ENCODE data around the gene PDCL3.

The PDCL3 gene

DNA sequence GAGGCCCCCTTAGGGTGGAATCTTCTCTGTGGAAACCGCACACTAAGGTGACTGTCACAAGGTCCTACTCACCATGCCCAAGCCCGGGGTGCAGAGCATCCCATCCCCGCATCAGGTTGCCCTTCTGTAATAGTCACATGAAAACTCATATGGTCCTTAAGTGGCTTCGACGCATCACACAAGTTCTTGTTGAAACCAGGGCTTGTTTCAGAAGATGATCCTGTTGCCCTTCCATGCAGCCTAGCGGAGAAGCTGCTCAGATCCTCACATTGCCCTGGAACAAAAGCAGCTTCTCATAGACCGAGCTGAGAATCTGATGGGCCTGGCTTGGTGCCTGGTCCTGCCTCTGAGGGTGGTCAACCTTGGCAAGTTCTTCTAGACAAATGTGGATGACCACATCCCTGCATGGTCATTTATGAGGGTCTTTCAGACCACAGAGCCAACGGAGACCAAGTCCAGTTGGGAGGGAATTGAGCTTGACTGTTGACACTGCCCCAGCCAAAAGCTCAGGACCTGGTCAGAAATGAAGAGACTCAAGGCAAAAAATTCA is 54.1 kb downstream of the PDCL3 start:
- Histone ChIP-seq H3K9ac (ENCODE audit: low read length) (no peak overlapping the region), H3K27me3 (ENCODE audit: insufficient read depth, low read length) (peaks cover 1% of the 10 kb centered on the region), H3K4me2 (ENCODE audit: low read length) (no peak overlapping the region), H3K4me1 (ENCODE audit: control insufficient read depth in 1 of 2, insufficient read depth in 2 of 2, low read length in 2 of 2) (no peaks in the 10 kb centered on the region), H3K79me2 (ENCODE audit: control insufficient read depth, insufficient read depth, low read length, poor library complexity) (no peaks in the 10 kb centered on the region), H3K27ac (ENCODE audit: low read depth, low read length) (no peak overlapping the region), H2AFZ (ENCODE audit: insufficient read depth, low read length, poor library complexity) (no peak overlapping the region), H3K14ac (ENCODE audit: low read length) (no peak overlapping the region), H4K12ac (ENCODE audit: low read depth, low read length) (no peak overlapping the region), H3K79me1 (ENCODE audit: low read length) (no peaks in the 10 kb centered on the region), H3K4me3 (ENCODE audit: low read depth, low read length) (no peak overlapping the region), H2BK12ac (ENCODE audit: low read length) (no peak overlapping the region), H4K91ac (ENCODE audit: low read depth, low read length) (no peak overlapping the region), H3K4ac (ENCODE audit: low read depth, low read length) (no peak overlapping the region), H2BK120ac (ENCODE audit: insufficient read depth, low read length, poor library complexity) (no peak overlapping the region), H3K9me3 (ENCODE audit: insufficient read depth, low read depth, low read length) (peaks cover 8% of the 10 kb centered on the region), H3K23ac (ENCODE audit: low read length) (no peak overlapping the region), H2AK5ac (ENCODE audit: low read length) (no peak overlapping the region), H4K8ac (ENCODE audit: low read depth, low read length) (no peak overlapping the region), H2BK5ac (ENCODE audit: low read depth, low read length, poor library complexity) (no peak overlapping the region), H3K18ac (ENCODE audit: low read length) (no peak overlapping the region), H3K36me3 (ENCODE audit: control insufficient read depth in 1 of 2, insufficient read depth in 2 of 2, low read length in 2 of 2) (no peaks in the 10 kb centered on the region)
- DNase-seq, result no peak
- WGBS (ENCODE audit: extremely low coverage, insufficient coverage, insufficient read length), result no CpG with 5 or more reads among the region's 8 CpGs

- Histone ChIP-seq H3K4me1 (ENCODE audit: control insufficient read depth in 1 of 2, insufficient read depth in 2 of 2, low read length in 2 of 2) (no peaks in the 10 kb centered on the region), H4K12ac (ENCODE audit: low read depth, low read length) (no peak overlapping the region), H3K4ac (ENCODE audit: low read depth, low read length) (no peak overlapping the region), H4K91ac (ENCODE audit: low read depth, low read length) (no peak overlapping the region), H3K18ac (ENCODE audit: low read length) (no peak overlapping the region), H3K4me2 (ENCODE audit: low read length) (no peak overlapping the region), H2BK12ac (ENCODE audit: low read length) (no peak overlapping the region), H3K27ac (ENCODE audit: low read depth, low read length) (no peak overlapping the region), H3K79me1 (ENCODE audit: low read length) (no peaks in the 10 kb centered on the region), H3K9me3 (ENCODE audit: insufficient read depth, low read depth, low read length) (peaks cover 10% of the 10 kb centered on the region), H3K27me3 (ENCODE audit: insufficient read depth, low read length) (peaks cover 1% of the 10 kb centered on the region), H3K36me3 (ENCODE audit: control insufficient read depth in 1 of 2, insufficient read depth in 2 of 2, low read length in 2 of 2) (no peaks in the 10 kb centered on the region), H3K4me3 (ENCODE audit: low read depth, low read length) (no peak overlapping the region), H2AK5ac (ENCODE audit: low read length) (no peak overlapping the region), H4K8ac (ENCODE audit: low read depth, low read length) (no peak overlapping the region), H3K14ac (ENCODE audit: low read length) (no peak overlapping the region), H2BK5ac (ENCODE audit: low read depth, low read length, poor library complexity) (no peak overlapping the region), H3K9ac (ENCODE audit: low read length) (no peak overlapping the region), H2AFZ (ENCODE audit: insufficient read depth, low read length, poor library complexity) (no peak overlapping the region), H3K23ac (ENCODE audit: low read length) (no peak overlapping the region), H3K79me2 (ENCODE audit: control insufficient read depth, insufficient read depth, low read length, poor library complexity) (no peaks in the 10 kb centered on the region), H2BK120ac (ENCODE audit: insufficient read depth, low read length, poor library complexity) (no peak overlapping the region)
- no CpG with 5 or more reads among the region's 6 CpGs for WGBS (ENCODE audit: extremely low coverage, insufficient coverage, insufficient read length)
- no peak for DNase-seq
Observed at GRCh38 chr2:100619951-100620350, 57.2 kb downstream of the PDCL3 start.

- no peak overlapping the region for H3K4me2 ChIP-seq (ENCODE audit: low read length)
- H2AFZ ChIP-seq (ENCODE audit: insufficient read depth, low read length, poor library complexity), result no peak overlapping the region
- no peak overlapping the region for H2BK5ac ChIP-seq (ENCODE audit: low read depth, low read length, poor library complexity)
- WGBS (ENCODE audit: extremely low coverage, insufficient coverage, insufficient read length), result no CpG with 5 or more reads among the region's 3 CpGs
- H4K8ac ChIP-seq (ENCODE audit: low read depth, low read length), result no peak overlapping the region
- H3K79me2 ChIP-seq (ENCODE audit: control insufficient read depth, insufficient read depth, low read length, poor library complexity), result no peaks in the 10 kb centered on the region
- no peak overlapping the region for H4K91ac ChIP-seq (ENCODE audit: low read depth, low read length)
- peaks cover 1% of the 10 kb centered on the region for H3K27me3 ChIP-seq (ENCODE audit: insufficient read depth, low read length)
- H2BK12ac ChIP-seq (ENCODE audit: low read length), result no peak overlapping the region
- no peaks in the 10 kb centered on the region for H3K4me1 ChIP-seq (ENCODE audit: control insufficient read depth in 1 of 2, insufficient read depth in 2 of 2, low read length in 2 of 2)
- no peak for DNase-seq
- no peak overlapping the region for H3K27ac ChIP-seq (ENCODE audit: low read depth, low read length)
- H2AK5ac ChIP-seq (ENCODE audit: low read length), result no peak overlapping the region
- H3K4ac ChIP-seq (ENCODE audit: low read depth, low read length), result no peak overlapping the region
- no peak overlapping the region for H3K4me3 ChIP-seq (ENCODE audit: low read depth, low read length)
- peaks cover 10% of the 10 kb centered on the region for H3K9me3 ChIP-seq (ENCODE audit: insufficient read depth, low read depth, low read length)
- H3K14ac ChIP-seq (ENCODE audit: low read length), result no peak overlapping the region
- H3K23ac ChIP-seq (ENCODE audit: low read length), result no peak overlapping the region
- no peaks in the 10 kb centered on the region for H3K79me1 ChIP-seq (ENCODE audit: low read length)
- no peaks in the 10 kb centered on the region for H3K36me3 ChIP-seq (ENCODE audit: control insufficient read depth in 1 of 2, insufficient read depth in 2 of 2, low read length in 2 of 2)
- no peak overlapping the region for H2BK120ac ChIP-seq (ENCODE audit: insufficient read depth, low read length, poor library complexity)
- no peak overlapping the region for H3K18ac ChIP-seq (ENCODE audit: low read length)
- H4K12ac ChIP-seq (ENCODE audit: low read depth, low read length), result no peak overlapping the region
- no peak overlapping the region for H3K9ac ChIP-seq (ENCODE audit: low read length)
Observed at GRCh38 chr2:100620481-100620880, 57.7 kb downstream of the PDCL3 start.

DNA sequence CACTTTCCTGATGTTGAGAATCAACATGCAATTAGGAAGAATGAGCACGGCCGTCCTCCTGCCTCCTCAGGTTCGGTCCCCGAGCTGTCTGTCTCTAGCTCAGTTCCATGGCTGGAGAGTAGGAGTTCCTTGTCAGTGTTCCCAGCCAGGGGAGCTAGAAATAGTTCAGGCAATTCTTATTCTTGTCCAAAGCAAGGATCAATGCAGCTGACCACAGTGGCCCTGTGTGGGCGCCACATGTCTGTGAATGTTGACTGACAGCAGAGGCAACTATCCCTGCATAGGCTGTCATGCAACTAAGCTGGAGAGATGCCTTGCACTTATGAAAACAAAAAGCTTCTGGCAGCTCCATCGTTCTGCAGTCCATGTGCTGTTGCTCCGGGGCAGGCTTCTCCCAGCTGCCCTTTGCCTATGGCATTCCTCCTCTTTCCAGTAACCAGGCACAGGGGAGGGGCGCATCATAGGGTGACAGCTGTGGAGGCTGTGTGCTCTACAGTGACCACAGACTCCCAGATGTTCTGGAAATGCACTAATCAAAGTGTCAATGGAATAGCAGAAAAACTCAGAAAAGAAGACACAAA is 58.7 kb downstream of the PDCL3 start:
- no peak overlapping the region for H3K23ac ChIP-seq (ENCODE audit: low read length)
- H4K8ac ChIP-seq (ENCODE audit: low read depth, low read length), result no peak overlapping the region
- H3K4me1 ChIP-seq (ENCODE audit: control insufficient read depth in 1 of 2, insufficient read depth in 2 of 2, low read length in 2 of 2), result no peaks in the 10 kb centered on the region
- H3K9me3 ChIP-seq (ENCODE audit: insufficient read depth, low read depth, low read length), result peaks cover 10% of the 10 kb centered on the region
- no peak overlapping the region for H4K12ac ChIP-seq (ENCODE audit: low read depth, low read length)
- no peak overlapping the region for H2BK12ac ChIP-seq (ENCODE audit: low read length)
- H3K79me1 ChIP-seq (ENCODE audit: low read length), result no peaks in the 10 kb centered on the region
- H2BK120ac ChIP-seq (ENCODE audit: insufficient read depth, low read length, poor library complexity), result no peak overlapping the region
- H3K4me3 ChIP-seq (ENCODE audit: low read depth, low read length), result no peak overlapping the region
- no peak overlapping the region for H2AFZ ChIP-seq (ENCODE audit: insufficient read depth, low read length, poor library complexity)
- H3K36me3 ChIP-seq (ENCODE audit: control insufficient read depth in 1 of 2, insufficient read depth in 2 of 2, low read length in 2 of 2), result no peaks in the 10 kb centered on the region
- DNase-seq, result no peak
- H3K27ac ChIP-seq (ENCODE audit: low read depth, low read length), result no peak overlapping the region
- no peak overlapping the region for H3K18ac ChIP-seq (ENCODE audit: low read length)
- no peak overlapping the region for H2AK5ac ChIP-seq (ENCODE audit: low read length)
- H3K4me2 ChIP-seq (ENCODE audit: low read length), result no peak overlapping the region
- H3K79me2 ChIP-seq (ENCODE audit: control insufficient read depth, insufficient read depth, low read length, poor library complexity), result no peaks in the 10 kb centered on the region
- H3K14ac ChIP-seq (ENCODE audit: low read length), result no peak overlapping the region
- H2BK5ac ChIP-seq (ENCODE audit: low read depth, low read length, poor library complexity), result no peak overlapping the region
- no peak overlapping the region for H4K91ac ChIP-seq (ENCODE audit: low read depth, low read length)
- H3K27me3 ChIP-seq (ENCODE audit: insufficient read depth, low read length), result peaks cover 1% of the 10 kb centered on the region
- H3K4ac ChIP-seq (ENCODE audit: low read depth, low read length), result no peak overlapping the region
- no CpG with 5 or more reads among the region's 8 CpGs for WGBS (ENCODE audit: extremely low coverage, insufficient coverage, insufficient read length)
- H3K9ac ChIP-seq (ENCODE audit: low read length), result no peak overlapping the region
